ENCODE results near the gene UTP4. TPM values are rescaled to one million over a fixed set of nuclear protein-coding genes. Genes with fewer than 3 reads are reported as not detected.

UTP4 gene
- total RNA-seq, 1 experiment from 2014 or later = 61.7 TPM

GRCh38 chr16:69116906-69117305, 15.5 kb upstream of the UTP4 start:
- BruUV-seq (replicated peaks) = no TSS peak
- H3K4me3 ChIP-seq (ENCODE audit: low read depth in 2 of 2, low read length in 2 of 2) = no peak overlapping the region
- TF ChIP-seq TCF7L2 (IDR thresholded peaks at IDR 0.05; ENCODE audit: low read depth, low read length) = no peak
- TF ChIP-seq REST (IDR thresholded peaks at IDR 0.05; ENCODE audit: insufficient read depth in 1 of 2, low read depth in 2 of 2, low read length in 1 of 2) = no peak
- TF ChIP-seq, protein P1, sequence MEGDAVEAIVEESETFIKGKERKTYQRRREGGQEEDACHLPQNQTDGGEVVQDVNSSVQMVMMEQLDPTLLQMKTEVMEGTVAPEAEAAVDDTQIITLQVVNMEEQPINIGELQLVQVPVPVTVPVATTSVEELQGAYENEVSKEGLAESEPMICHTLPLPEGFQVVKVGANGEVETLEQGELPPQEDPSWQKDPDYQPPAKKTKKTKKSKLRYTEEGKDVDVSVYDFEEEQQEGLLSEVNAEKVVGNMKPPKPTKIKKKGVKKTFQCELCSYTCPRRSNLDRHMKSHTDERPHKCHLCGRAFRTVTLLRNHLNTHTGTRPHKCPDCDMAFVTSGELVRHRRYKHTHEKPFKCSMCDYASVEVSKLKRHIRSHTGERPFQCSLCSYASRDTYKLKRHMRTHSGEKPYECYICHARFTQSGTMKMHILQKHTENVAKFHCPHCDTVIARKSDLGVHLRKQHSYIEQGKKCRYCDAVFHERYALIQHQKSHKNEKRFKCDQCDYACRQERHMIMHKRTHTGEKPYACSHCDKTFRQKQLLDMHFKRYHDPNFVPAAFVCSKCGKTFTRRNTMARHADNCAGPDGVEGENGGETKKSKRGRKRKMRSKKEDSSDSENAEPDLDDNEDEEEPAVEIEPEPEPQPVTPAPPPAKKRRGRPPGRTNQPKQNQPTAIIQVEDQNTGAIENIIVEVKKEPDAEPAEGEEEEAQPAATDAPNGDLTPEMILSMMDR (IDR thresholded peaks at IDR 0.05) = no peak
- TF ChIP-seq SIN3A (IDR thresholded peaks at IDR 0.05; ENCODE audit: borderline replicate concordance, insufficient read depth, low read depth, low read length) = no peak
- no peak for TF ChIP-seq POLR2AphosphoS5 (IDR thresholded peaks at IDR 0.05; ENCODE audit: low read depth, low read length)
- 0 out of 2 replicates have a peak, but pooled peaks cover 2% of the 10 kb centered on the region for H3K4me1 ChIP-seq (ENCODE audit: control insufficient read depth, insufficient read depth, low read length)
- H3K27ac ChIP-seq (ENCODE audit: low read length) = no peak overlapping the region
- DNase-seq (ENCODE audit: low read depth, low spot score) (no peak), ATAC-seq (no peak)
- no peaks in the 10 kb centered on the region for H3K27me3 ChIP-seq (ENCODE audit: control insufficient read depth, insufficient read depth, low read length)
- intact Hi-C loops (cut with micrococcal nuclease; ENCODE audit: unreplicated experiment) (loop anchor here (10.0 kb wide), 1 partner anchor 262 kb away; no protein-coding TSS in a partner anchor), in situ Hi-C loops (cut with HindIII; ENCODE audit: low pct_unique_long_range_greater_than_20kb, low sequenced_read_pairs) (no loop called here)
- no peaks in the 10 kb centered on the region for H3K9me3 ChIP-seq (ENCODE audit: control insufficient read depth, insufficient read depth, low read depth, low read length)
- CTCF ChIA-PET = no interaction called here
- POLR2A ChIA-PET = no interaction called here
- H3K36me3 ChIP-seq (ENCODE audit: control insufficient read depth, insufficient read depth, low read length) = peaks cover 4% of the 10 kb centered on the region

DNA sequence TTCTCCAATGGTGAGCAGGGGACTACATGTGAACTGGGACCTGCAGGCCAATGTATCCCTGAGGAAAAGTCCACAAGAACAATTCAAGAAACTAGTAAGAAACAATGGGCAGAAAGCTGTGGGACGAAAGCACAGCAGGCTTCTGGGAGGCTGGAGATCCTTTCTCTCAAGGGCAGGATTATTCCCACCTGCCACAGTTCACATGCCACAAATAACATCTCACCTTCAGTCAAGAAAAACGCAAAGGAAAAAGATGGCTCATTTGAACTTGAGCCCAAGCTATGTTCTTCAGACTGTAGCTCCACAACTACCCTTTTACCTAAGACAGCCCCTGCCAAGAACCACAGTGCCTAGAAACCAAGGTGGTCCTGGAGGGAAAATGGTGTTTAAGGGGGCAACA, 14.0 kb upstream of the UTP4 start:
- H3K36me3 ChIP-seq (ENCODE audit: control insufficient read depth, insufficient read depth, low read length) = peaks cover 4% of the 10 kb centered on the region
- no peak overlapping the region for H3K4me3 ChIP-seq (ENCODE audit: low read depth in 2 of 2, low read length in 2 of 2)
- in situ Hi-C loops (cut with HindIII; ENCODE audit: low pct_unique_long_range_greater_than_20kb, low sequenced_read_pairs) = no loop called here
- no peaks in the 10 kb centered on the region for H3K4me1 ChIP-seq (ENCODE audit: control insufficient read depth, insufficient read depth, low read length)
- ChIA-PET POLR2A (no interaction called here), CTCF (no interaction called here)
- H3K27me3 ChIP-seq (ENCODE audit: control insufficient read depth, insufficient read depth, low read length) = no peaks in the 10 kb centered on the region
- TF ChIP-seq SIN3A (IDR thresholded peaks at IDR 0.05; ENCODE audit: borderline replicate concordance, insufficient read depth, low read depth, low read length) = no peak
- TF ChIP-seq POLR2AphosphoS5 (IDR thresholded peaks at IDR 0.05; ENCODE audit: low read depth, low read length) = no peak
- no peak for TF ChIP-seq REST (IDR thresholded peaks at IDR 0.05; ENCODE audit: insufficient read depth in 1 of 2, low read depth in 2 of 2, low read length in 1 of 2)
- no peak for TF ChIP-seq TCF7L2 (IDR thresholded peaks at IDR 0.05; ENCODE audit: low read depth, low read length)
- TF ChIP-seq, protein P1 (IDR thresholded peaks at IDR 0.05) = no peak
- ATAC-seq (no peak; the same call in 1 of the 2 replicates), DNase-seq (ENCODE audit: low read depth, low spot score) (no peak)
- H3K27ac ChIP-seq (ENCODE audit: low read length) = no peak overlapping the region
- BruUV-seq (replicated peaks) = TSS peak; percentile 45
- H3K9me3 ChIP-seq (ENCODE audit: control insufficient read depth, insufficient read depth, low read depth, low read length) = no peaks in the 10 kb centered on the region
- intact Hi-C loops (cut with micrococcal nuclease; ENCODE audit: unreplicated experiment) = loop anchor here (10.0 kb wide), 1 partner anchor 264 kb away; no protein-coding TSS in a partner anchor

Measured in Panc1 (cell line).